Measurements from ENCODE around the gene STMN1. TPM values are rescaled to one million over a fixed set of nuclear protein-coding genes. Genes with fewer than 3 reads are reported as not detected.

Gene STMN1
- total and polyA plus RNA-seq, 10 of the 15 experiments (the other 5 are each of a cell fraction or from before 2014, with no cell fraction given), result 220 to 1,272 (median 603) TPM

DNA sequence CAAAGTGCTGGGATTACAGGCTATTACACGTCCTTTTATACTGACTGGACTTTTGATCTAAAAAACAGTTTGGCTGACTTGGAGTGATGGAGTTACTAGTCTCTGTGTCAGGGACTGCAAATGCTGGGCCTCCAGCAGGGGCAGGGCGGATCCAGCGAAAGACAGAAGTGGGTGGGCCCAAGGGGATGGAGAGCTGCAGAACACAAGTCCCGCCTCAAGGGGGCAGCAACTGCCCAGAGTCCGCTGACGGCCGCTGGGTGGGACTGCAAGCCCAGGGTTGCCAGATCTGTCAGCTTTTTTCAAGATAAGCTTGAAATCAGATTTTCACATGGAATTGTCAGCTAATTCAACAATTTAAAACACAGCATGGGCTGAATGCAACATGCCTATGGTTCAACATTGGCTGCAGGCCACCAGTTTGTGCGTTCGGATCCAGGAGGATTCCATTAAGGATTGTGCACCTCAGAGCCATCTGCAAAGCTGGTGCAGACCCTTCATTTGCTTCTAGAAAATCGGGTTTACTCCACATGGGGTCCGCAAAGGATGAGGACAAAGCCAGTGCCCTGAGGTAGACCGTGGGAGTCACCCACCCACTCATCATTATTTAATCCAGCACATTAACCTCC lies 10.7 kb downstream of the STMN1 start (continued):
- no peak for TF ChIP-seq MXI1 (IDR thresholded peaks at IDR 0.05; ENCODE audit: low read depth, low read length)
- TF ChIP-seq RUNX3 (IDR thresholded peaks at IDR 0.05; ENCODE audit: low read length), result no peak
- TF ChIP-seq, protein P1, sequence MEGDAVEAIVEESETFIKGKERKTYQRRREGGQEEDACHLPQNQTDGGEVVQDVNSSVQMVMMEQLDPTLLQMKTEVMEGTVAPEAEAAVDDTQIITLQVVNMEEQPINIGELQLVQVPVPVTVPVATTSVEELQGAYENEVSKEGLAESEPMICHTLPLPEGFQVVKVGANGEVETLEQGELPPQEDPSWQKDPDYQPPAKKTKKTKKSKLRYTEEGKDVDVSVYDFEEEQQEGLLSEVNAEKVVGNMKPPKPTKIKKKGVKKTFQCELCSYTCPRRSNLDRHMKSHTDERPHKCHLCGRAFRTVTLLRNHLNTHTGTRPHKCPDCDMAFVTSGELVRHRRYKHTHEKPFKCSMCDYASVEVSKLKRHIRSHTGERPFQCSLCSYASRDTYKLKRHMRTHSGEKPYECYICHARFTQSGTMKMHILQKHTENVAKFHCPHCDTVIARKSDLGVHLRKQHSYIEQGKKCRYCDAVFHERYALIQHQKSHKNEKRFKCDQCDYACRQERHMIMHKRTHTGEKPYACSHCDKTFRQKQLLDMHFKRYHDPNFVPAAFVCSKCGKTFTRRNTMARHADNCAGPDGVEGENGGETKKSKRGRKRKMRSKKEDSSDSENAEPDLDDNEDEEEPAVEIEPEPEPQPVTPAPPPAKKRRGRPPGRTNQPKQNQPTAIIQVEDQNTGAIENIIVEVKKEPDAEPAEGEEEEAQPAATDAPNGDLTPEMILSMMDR (IDR thresholded peaks at IDR 0.05 in 2 of 3, conservative IDR thresholded peaks at IDR 0.05 in 1 of 3; ENCODE audit: control insufficient read depth in 2 of 3, extremely low read depth in 1 of 3, insufficient read depth in 1 of 3, low read depth in 3 of 3, low read length in 3 of 3), result peak; percentile 98 to 100 (median 99); a peak in 5 of 6 replicates
- TF ChIP-seq, protein P2, sequence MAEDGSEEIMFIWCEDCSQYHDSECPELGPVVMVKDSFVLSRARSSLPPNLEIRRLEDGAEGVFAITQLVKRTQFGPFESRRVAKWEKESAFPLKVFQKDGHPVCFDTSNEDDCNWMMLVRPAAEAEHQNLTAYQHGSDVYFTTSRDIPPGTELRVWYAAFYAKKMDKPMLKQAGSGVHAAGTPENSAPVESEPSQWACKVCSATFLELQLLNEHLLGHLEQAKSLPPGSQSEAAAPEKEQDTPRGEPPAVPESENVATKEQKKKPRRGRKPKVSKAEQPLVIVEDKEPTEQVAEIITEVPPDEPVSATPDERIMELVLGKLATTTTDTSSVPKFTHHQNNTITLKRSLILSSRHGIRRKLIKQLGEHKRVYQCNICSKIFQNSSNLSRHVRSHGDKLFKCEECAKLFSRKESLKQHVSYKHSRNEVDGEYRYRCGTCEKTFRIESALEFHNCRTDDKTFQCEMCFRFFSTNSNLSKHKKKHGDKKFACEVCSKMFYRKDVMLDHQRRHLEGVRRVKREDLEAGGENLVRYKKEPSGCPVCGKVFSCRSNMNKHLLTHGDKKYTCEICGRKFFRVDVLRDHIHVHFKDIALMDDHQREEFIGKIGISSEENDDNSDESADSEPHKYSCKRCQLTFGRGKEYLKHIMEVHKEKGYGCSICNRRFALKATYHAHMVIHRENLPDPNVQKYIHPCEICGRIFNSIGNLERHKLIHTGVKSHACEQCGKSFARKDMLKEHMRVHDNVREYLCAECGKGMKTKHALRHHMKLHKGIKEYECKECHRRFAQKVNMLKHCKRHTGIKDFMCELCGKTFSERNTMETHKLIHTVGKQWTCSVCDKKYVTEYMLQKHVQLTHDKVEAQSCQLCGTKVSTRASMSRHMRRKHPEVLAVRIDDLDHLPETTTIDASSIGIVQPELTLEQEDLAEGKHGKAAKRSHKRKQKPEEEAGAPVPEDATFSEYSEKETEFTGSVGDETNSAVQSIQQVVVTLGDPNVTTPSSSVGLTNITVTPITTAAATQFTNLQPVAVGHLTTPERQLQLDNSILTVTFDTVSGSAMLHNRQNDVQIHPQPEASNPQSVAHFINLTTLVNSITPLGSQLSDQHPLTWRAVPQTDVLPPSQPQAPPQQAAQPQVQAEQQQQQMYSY (CRISPR knock-in tag; IDR thresholded peaks at IDR 0.05), result no peak
- TF ChIP-seq, protein P3, sequence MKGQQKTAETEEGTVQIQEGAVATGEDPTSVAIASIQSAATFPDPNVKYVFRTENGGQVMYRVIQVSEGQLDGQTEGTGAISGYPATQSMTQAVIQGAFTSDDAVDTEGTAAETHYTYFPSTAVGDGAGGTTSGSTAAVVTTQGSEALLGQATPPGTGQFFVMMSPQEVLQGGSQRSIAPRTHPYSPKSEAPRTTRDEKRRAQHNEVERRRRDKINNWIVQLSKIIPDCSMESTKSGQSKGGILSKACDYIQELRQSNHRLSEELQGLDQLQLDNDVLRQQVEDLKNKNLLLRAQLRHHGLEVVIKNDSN (IDR thresholded peaks at IDR 0.05; ENCODE audit: borderline replicate concordance, extremely low read length, insufficient read depth, low read depth, low read length), result no peak
- peak; percentile 44 for TF ChIP-seq POLR2A (IDR thresholded peaks at IDR 0.05; ENCODE audit: low read depth, low read length)
- TF ChIP-seq BACH1 (IDR thresholded peaks at IDR 0.05; ENCODE audit: borderline replicate concordance), result no peak
- no peak for TF ChIP-seq SUPT20H (IDR thresholded peaks at IDR 0.05; ENCODE audit: borderline replicate concordance, control insufficient read depth, low read depth, low read length)
- TF ChIP-seq CHD4 (IDR thresholded peaks at IDR 0.05), result no peak
- TF ChIP-seq, protein P4, sequence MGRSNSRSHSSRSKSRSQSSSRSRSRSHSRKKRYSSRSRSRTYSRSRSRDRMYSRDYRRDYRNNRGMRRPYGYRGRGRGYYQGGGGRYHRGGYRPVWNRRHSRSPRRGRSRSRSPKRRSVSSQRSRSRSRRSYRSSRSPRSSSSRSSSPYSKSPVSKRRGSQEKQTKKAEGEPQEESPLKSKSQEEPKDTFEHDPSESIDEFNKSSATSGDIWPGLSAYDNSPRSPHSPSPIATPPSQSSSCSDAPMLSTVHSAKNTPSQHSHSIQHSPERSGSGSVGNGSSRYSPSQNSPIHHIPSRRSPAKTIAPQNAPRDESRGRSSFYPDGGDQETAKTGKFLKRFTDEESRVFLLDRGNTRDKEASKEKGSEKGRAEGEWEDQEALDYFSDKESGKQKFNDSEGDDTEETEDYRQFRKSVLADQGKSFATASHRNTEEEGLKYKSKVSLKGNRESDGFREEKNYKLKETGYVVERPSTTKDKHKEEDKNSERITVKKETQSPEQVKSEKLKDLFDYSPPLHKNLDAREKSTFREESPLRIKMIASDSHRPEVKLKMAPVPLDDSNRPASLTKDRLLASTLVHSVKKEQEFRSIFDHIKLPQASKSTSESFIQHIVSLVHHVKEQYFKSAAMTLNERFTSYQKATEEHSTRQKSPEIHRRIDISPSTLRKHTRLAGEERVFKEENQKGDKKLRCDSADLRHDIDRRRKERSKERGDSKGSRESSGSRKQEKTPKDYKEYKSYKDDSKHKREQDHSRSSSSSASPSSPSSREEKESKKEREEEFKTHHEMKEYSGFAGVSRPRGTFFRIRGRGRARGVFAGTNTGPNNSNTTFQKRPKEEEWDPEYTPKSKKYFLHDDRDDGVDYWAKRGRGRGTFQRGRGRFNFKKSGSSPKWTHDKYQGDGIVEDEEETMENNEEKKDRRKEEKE (IDR thresholded peaks at IDR 0.05), result no peak
- no peak for TF ChIP-seq POLR2AphosphoS2 (IDR thresholded peaks at IDR 0.05; ENCODE audit: low read depth, low read length)
- TF ChIP-seq, protein P5, sequence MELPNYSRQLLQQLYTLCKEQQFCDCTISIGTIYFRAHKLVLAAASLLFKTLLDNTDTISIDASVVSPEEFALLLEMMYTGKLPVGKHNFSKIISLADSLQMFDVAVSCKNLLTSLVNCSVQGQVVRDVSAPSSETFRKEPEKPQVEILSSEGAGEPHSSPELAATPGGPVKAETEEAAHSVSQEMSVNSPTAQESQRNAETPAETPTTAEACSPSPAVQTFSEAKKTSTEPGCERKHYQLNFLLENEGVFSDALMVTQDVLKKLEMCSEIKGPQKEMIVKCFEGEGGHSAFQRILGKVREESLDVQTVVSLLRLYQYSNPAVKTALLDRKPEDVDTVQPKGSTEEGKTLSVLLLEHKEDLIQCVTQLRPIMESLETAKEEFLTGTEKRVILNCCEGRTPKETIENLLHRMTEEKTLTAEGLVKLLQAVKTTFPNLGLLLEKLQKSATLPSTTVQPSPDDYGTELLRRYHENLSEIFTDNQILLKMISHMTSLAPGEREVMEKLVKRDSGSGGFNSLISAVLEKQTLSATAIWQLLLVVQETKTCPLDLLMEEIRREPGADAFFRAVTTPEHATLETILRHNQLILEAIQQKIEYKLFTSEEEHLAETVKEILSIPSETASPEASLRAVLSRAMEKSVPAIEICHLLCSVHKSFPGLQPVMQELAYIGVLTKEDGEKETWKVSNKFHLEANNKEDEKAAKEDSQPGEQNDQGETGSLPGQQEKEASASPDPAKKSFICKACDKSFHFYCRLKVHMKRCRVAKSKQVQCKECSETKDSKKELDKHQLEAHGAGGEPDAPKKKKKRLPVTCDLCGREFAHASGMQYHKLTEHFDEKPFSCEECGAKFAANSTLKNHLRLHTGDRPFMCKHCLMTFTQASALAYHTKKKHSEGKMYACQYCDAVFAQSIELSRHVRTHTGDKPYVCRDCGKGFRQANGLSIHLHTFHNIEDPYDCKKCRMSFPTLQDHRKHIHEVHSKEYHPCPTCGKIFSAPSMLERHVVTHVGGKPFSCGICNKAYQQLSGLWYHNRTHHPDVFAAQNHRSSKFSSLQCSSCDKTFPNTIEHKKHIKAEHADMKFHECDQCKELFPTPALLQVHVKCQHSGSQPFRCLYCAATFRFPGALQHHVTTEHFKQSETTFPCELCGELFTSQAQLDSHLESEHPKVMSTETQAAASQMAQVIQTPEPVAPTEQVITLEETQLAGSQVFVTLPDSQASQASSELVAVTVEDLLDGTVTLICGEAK (IDR thresholded peaks at IDR 0.05; ENCODE audit: borderline replicate concordance), result no peak
- TF ChIP-seq CEBPB (IDR thresholded peaks at IDR 0.05; ENCODE audit: borderline replicate concordance in 1 of 2, low read depth in 2 of 2, low read length in 2 of 2), result no peak
- TF ChIP-seq CREB1 (IDR thresholded peaks at IDR 0.05; ENCODE audit: low read depth), result no peak
